ENCODE results near the gene USH2A. TPM values are rescaled to one million over a fixed set of nuclear protein-coding genes. Genes with fewer than 3 reads are reported as not detected.

USH2A gene
- polyA plus RNA-seq, 1 of the 3 experiments (the other 2 are of a cell fraction): under 0.01 TPM

- no peaks in the 10 kb centered on the region for H3K79me2 ChIP-seq (ENCODE audit: insufficient read depth)
- no peaks in the 10 kb centered on the region for H3K9me2 ChIP-seq
- H3K27ac ChIP-seq (ENCODE audit: low read depth in 2 of 2, low read length in 1 of 2): no peak overlapping the region
- 78% methylated on average over 2 of the region's 2 CpGs for WGBS (ENCODE audit: low lambda C conversion rate)
- H3K4me1 ChIP-seq (ENCODE audit: control insufficient read depth in 1 of 2, insufficient read depth in 2 of 2, low read depth in 1 of 2, low read length in 1 of 2): no peaks in the 10 kb centered on the region; a peak in 1 of 4 replicates
- no peak overlapping the region for H3K4me2 ChIP-seq
- H3K9ac ChIP-seq: no peak overlapping the region
- POLR2A ChIA-PET: no interaction called here
- 0 out of 2 replicates have a peak, but pooled peaks have one; percentile 19 for TF ChIP-seq NFIC (IDR thresholded peaks at IDR 0.05; ENCODE audit: borderline replicate concordance)
- no peak for TF ChIP-seq RXRA (IDR thresholded peaks at IDR 0.05; ENCODE audit: borderline replicate concordance, low read depth)
- TF ChIP-seq FOSL2 (IDR thresholded peaks at IDR 0.05; ENCODE audit: borderline replicate concordance, low read depth): peak; percentile 15; the same call in 1 of the 2 replicates
- H3F3A ChIP-seq (replicated peaks; ENCODE audit: insufficient read depth): no peaks in the 10 kb centered on the region
- no peak overlapping the region for H2AFZ ChIP-seq (ENCODE audit: low read depth)
- DNase-seq: no peak
- no peak overlapping the region for H3K4me3 ChIP-seq (ENCODE audit: low read depth in 2 of 2, low read length in 1 of 2)
- H3K36me3 ChIP-seq (replicated peaks in 1 of 2; ENCODE audit: control insufficient read depth in 1 of 2, insufficient read depth in 2 of 2, low read length in 1 of 2): no peaks in the 10 kb centered on the region
- CTCF ChIA-PET: no interaction called here
- no peaks in the 10 kb centered on the region for H4K20me1 ChIP-seq (ENCODE audit: insufficient read depth)
- no peaks in the 10 kb centered on the region for H3K9me3 ChIP-seq
- H3K27me3 ChIP-seq (ENCODE audit: insufficient read depth): no peaks in the 10 kb centered on the region
These were observed 417.3 kb downstream of the USH2A start for GRCh38 chr1:216005916-216006315.

- no peaks in the 10 kb centered on the region for H3K79me2 ChIP-seq (ENCODE audit: insufficient read depth)
- no peaks in the 10 kb centered on the region for H3K9me3 ChIP-seq
- POLR2A ChIA-PET: no interaction called here
- H3K9me2 ChIP-seq: no peaks in the 10 kb centered on the region
- no peaks in the 10 kb centered on the region for H3K27me3 ChIP-seq (ENCODE audit: insufficient read depth)
- no peaks in the 10 kb centered on the region for H4K20me1 ChIP-seq (ENCODE audit: insufficient read depth)
- no peak overlapping the region for H3K9ac ChIP-seq
- WGBS (ENCODE audit: low lambda C conversion rate): 6% methylated on average over 3 of the region's 3 CpGs
- peak; percentile 32 for DNase-seq
- no peaks in the 10 kb centered on the region for H3K36me3 ChIP-seq (replicated peaks in 1 of 2; ENCODE audit: control insufficient read depth in 1 of 2, insufficient read depth in 2 of 2, low read length in 1 of 2)
- H3K4me2 ChIP-seq: no peak overlapping the region
- CTCF ChIA-PET: interaction anchor here (0.6 to 2.2 kb wide), 13 partner anchors 8 to 757 kb away, joined by 3 to 11 read pairs (median 3); no protein-coding TSS in a partner anchor
- no peak overlapping the region for H3K27ac ChIP-seq (ENCODE audit: low read depth in 2 of 2, low read length in 1 of 2)
- H3F3A ChIP-seq (replicated peaks; ENCODE audit: insufficient read depth): no peaks in the 10 kb centered on the region
- TF ChIP-seq SMC3 (IDR thresholded peaks at IDR 0.05; ENCODE audit: low read depth, low read length): peak; percentile 64
- TF ChIP-seq CTCF (IDR thresholded peaks at IDR 0.05): peak; percentile 64
- TF ChIP-seq EP300 (IDR thresholded peaks at IDR 0.05; ENCODE audit: borderline replicate concordance in 1 of 2, low read depth in 1 of 2, low read length in 1 of 2): no peak
- TF ChIP-seq MXI1 (IDR thresholded peaks at IDR 0.05; ENCODE audit: low read depth, low read length): no peak
- peak; percentile 38; the same call in 1 of the 2 replicates for TF ChIP-seq RFX5 (IDR thresholded peaks at IDR 0.05; ENCODE audit: low read length)
- TF ChIP-seq RAD21 (IDR thresholded peaks at IDR 0.05; ENCODE audit: low read length): peak; percentile 87
- no peak for TF ChIP-seq SIN3A (IDR thresholded peaks at IDR 0.05; ENCODE audit: borderline replicate concordance, low read depth, low read length)
- no peak for TF ChIP-seq MAX (IDR thresholded peaks at IDR 0.05; ENCODE audit: low read depth)
- H3K4me3 ChIP-seq (ENCODE audit: low read depth in 2 of 2, low read length in 1 of 2): no peak overlapping the region
- no peak overlapping the region for H2AFZ ChIP-seq (ENCODE audit: low read depth)
- H3K4me1 ChIP-seq (ENCODE audit: control insufficient read depth in 1 of 2, insufficient read depth in 2 of 2, low read depth in 1 of 2, low read length in 1 of 2): peaks cover 0 to 3% of the 10 kb centered on the region in 2 experiments; a peak in 2 of 4 replicates
These were observed 430.6 kb downstream of the USH2A start for GRCh38 chr1:215992620-215993019.
